Measurements from ENCODE around the gene CTRB2.

CTRB2 gene

DNA sequence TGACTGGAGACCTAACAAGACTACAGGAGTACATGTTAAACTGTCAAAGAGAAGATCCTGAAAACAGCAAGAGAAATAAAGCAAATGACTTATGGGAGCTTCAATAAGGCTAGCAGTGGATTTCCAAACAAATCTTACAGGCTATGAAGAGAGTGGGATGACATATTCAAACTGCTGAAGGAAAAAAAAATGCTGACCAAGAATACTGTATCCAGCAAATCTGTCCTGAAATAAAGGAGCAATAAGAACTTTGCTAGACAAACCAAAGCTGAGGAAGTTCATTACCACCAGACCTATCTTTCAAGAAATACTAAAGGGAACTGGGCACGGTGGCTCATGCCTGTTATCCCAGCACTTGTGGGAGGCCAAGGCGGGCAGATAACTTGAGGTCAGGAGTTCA is 30.0 kb downstream of the CTRB2 start:
- peaks cover 0 to 2% of the 10 kb centered on the region in 2 experiments for H3K36me3 ChIP-seq (ENCODE audit: control insufficient read depth in 1 of 2, insufficient read depth in 2 of 2, low read length in 2 of 2)
- H3K9me3 ChIP-seq (ENCODE audit: insufficient read depth, low read depth, low read length): peaks cover 17% of the 10 kb centered on the region
- no peak overlapping the region for H2AFZ ChIP-seq (ENCODE audit: insufficient read depth, low read length, poor library complexity)
- no peak overlapping the region for H3K14ac ChIP-seq (ENCODE audit: low read length)
- no peak overlapping the region for H3K4me3 ChIP-seq (ENCODE audit: low read depth, low read length)
- H2BK12ac ChIP-seq (ENCODE audit: low read length): no peak overlapping the region
- H2BK120ac ChIP-seq (ENCODE audit: insufficient read depth, low read length, poor library complexity): no peak overlapping the region
- no peaks in the 10 kb centered on the region for H3K4me1 ChIP-seq (ENCODE audit: control insufficient read depth in 1 of 2, insufficient read depth in 2 of 2, low read length in 2 of 2)
- no peak overlapping the region for H2AK5ac ChIP-seq (ENCODE audit: low read length)
- no peak overlapping the region for H2BK5ac ChIP-seq (ENCODE audit: low read depth, low read length, poor library complexity)
- no peak overlapping the region for H4K8ac ChIP-seq (ENCODE audit: low read depth, low read length)
- H3K23ac ChIP-seq (ENCODE audit: low read length): no peak overlapping the region
- H4K91ac ChIP-seq (ENCODE audit: low read depth, low read length): no peak overlapping the region
- no peaks in the 10 kb centered on the region for H3K79me2 ChIP-seq (ENCODE audit: control insufficient read depth, insufficient read depth, low read length, poor library complexity)
- DNase-seq: no peak
- H3K9ac ChIP-seq (ENCODE audit: low read length): no peak overlapping the region
- H3K27ac ChIP-seq (ENCODE audit: low read depth, low read length): no peak overlapping the region
- H3K27me3 ChIP-seq (ENCODE audit: insufficient read depth, low read length): no peaks in the 10 kb centered on the region
- no peak overlapping the region for H3K18ac ChIP-seq (ENCODE audit: low read length)
- H3K4me2 ChIP-seq (ENCODE audit: low read length): no peak overlapping the region
- H3K4ac ChIP-seq (ENCODE audit: low read depth, low read length): no peak overlapping the region
- WGBS (ENCODE audit: extremely low coverage, insufficient coverage, insufficient read length): no CpG with 5 or more reads among the region's 2 CpGs
- no peaks in the 10 kb centered on the region for H3K79me1 ChIP-seq (ENCODE audit: low read length)
- H4K12ac ChIP-seq (ENCODE audit: low read depth, low read length): no peak overlapping the region

DNA sequence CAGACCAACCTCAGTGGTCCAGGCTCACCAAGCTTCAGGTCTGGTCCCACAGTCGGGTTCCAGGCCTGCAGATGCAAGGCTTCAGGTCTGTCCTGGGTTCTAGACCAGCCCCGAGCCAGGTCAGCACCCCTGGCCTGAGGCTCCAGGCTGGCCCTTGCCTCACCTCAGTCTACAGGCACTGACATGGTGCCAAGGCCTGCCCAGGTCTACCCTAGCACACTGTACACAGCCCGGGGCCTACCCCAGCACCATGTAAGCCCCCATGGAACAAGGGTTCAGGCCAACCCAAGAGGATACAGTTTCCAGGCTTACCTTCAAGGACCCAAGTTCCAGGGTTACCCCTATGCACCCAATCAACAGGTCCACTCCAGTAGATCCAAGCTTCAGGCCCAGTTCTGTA is 31.9 kb downstream of the CTRB2 start:
- H2BK12ac ChIP-seq (ENCODE audit: low read length): no peak overlapping the region
- no CpG with 5 or more reads among the region's 3 CpGs for whole genome bisulfite sequencing (ENCODE audit: extremely low coverage, insufficient coverage, insufficient read length)
- no peak overlapping the region for H3K27ac ChIP-seq (ENCODE audit: low read depth, low read length)
- peaks cover 20% of the 10 kb centered on the region for H3K9me3 ChIP-seq (ENCODE audit: insufficient read depth, low read depth, low read length)
- H2AFZ ChIP-seq (ENCODE audit: insufficient read depth, low read length, poor library complexity): no peak overlapping the region
- no peak overlapping the region for H3K18ac ChIP-seq (ENCODE audit: low read length)
- no peak for DNase-seq
- H2AK5ac ChIP-seq (ENCODE audit: low read length): no peak overlapping the region
- no peaks in the 10 kb centered on the region for H3K79me2 ChIP-seq (ENCODE audit: control insufficient read depth, insufficient read depth, low read length, poor library complexity)
- H4K91ac ChIP-seq (ENCODE audit: low read depth, low read length): no peak overlapping the region
- H3K9ac ChIP-seq (ENCODE audit: low read length): no peak overlapping the region
- H3K79me1 ChIP-seq (ENCODE audit: low read length): no peaks in the 10 kb centered on the region
- H3K4me1 ChIP-seq (ENCODE audit: control insufficient read depth in 1 of 2, insufficient read depth in 2 of 2, low read length in 2 of 2): no peaks in the 10 kb centered on the region
- H4K8ac ChIP-seq (ENCODE audit: low read depth, low read length): no peak overlapping the region
- no peak overlapping the region for H3K14ac ChIP-seq (ENCODE audit: low read length)
- no peak overlapping the region for H3K4ac ChIP-seq (ENCODE audit: low read depth, low read length)
- H3K23ac ChIP-seq (ENCODE audit: low read length): no peak overlapping the region
- H3K4me2 ChIP-seq (ENCODE audit: low read length): no peak overlapping the region
- H3K27me3 ChIP-seq (ENCODE audit: insufficient read depth, low read length): no peaks in the 10 kb centered on the region
- no peak overlapping the region for H2BK5ac ChIP-seq (ENCODE audit: low read depth, low read length, poor library complexity)
- H3K4me3 ChIP-seq (ENCODE audit: low read depth, low read length): no peak overlapping the region
- H4K12ac ChIP-seq (ENCODE audit: low read depth, low read length): no peak overlapping the region
- no peak overlapping the region for H2BK120ac ChIP-seq (ENCODE audit: insufficient read depth, low read length, poor library complexity)
- H3K36me3 ChIP-seq (ENCODE audit: control insufficient read depth in 1 of 2, insufficient read depth in 2 of 2, low read length in 2 of 2): peaks cover 4% of the 10 kb centered on the region in 2 experiments

DNA sequence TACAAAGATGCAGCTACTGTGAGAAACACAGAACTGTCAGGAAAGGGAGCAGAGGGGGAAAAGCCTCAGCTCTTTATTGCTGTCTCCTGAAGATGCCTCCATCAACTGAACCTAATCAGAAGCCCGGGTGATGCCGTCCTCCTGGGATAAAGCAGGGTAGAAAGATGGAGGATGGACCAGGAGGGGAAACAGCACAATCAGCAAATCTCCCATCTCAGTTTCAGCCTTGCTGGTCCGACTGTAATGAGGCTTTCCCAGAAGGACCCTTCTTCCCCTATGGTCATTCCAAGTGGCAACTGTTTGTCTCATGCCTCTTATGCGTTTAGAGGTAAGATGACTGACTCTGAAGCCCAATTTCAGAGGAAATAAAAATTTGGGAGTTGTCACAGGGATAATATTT is 34.4 kb downstream of the CTRB2 start:
- Histone ChIP-seq H3K27me3 (ENCODE audit: insufficient read depth, low read length) (no peaks in the 10 kb centered on the region), H4K91ac (ENCODE audit: low read depth, low read length) (no peak overlapping the region), H3K18ac (ENCODE audit: low read length) (no peak overlapping the region), H2BK12ac (ENCODE audit: low read length) (no peak overlapping the region), H2BK5ac (ENCODE audit: low read depth, low read length, poor library complexity) (no peak overlapping the region), H3K79me1 (ENCODE audit: low read length) (no peaks in the 10 kb centered on the region), H3K9me3 (ENCODE audit: insufficient read depth, low read depth, low read length) (peaks cover 30% of the 10 kb centered on the region), H3K36me3 (ENCODE audit: control insufficient read depth in 1 of 2, insufficient read depth in 2 of 2, low read length in 2 of 2) (peaks cover 11 to 25% of the 10 kb centered on the region in 2 experiments), H3K4ac (ENCODE audit: low read depth, low read length) (no peak overlapping the region), H4K12ac (ENCODE audit: low read depth, low read length) (no peak overlapping the region), H3K4me3 (ENCODE audit: low read depth, low read length) (no peak overlapping the region), H4K8ac (ENCODE audit: low read depth, low read length) (no peak overlapping the region), H3K4me2 (ENCODE audit: low read length) (no peak overlapping the region), H3K14ac (ENCODE audit: low read length) (no peak overlapping the region), H2AK5ac (ENCODE audit: low read length) (no peak overlapping the region), H3K23ac (ENCODE audit: low read length) (no peak overlapping the region), H3K27ac (ENCODE audit: low read depth, low read length) (no peak overlapping the region), H2AFZ (ENCODE audit: insufficient read depth, low read length, poor library complexity) (no peak overlapping the region), H3K9ac (ENCODE audit: low read length) (no peak overlapping the region), H3K79me2 (ENCODE audit: control insufficient read depth, insufficient read depth, low read length, poor library complexity) (no peaks in the 10 kb centered on the region), H2BK120ac (ENCODE audit: insufficient read depth, low read length, poor library complexity) (no peak overlapping the region), H3K4me1 (ENCODE audit: control insufficient read depth in 1 of 2, insufficient read depth in 2 of 2, low read length in 2 of 2) (no peaks in the 10 kb centered on the region)
- no peak for DNase-seq
- WGBS (ENCODE audit: extremely low coverage, insufficient coverage, insufficient read length): no CpG with 5 or more reads among the region's 4 CpGs

DNA sequence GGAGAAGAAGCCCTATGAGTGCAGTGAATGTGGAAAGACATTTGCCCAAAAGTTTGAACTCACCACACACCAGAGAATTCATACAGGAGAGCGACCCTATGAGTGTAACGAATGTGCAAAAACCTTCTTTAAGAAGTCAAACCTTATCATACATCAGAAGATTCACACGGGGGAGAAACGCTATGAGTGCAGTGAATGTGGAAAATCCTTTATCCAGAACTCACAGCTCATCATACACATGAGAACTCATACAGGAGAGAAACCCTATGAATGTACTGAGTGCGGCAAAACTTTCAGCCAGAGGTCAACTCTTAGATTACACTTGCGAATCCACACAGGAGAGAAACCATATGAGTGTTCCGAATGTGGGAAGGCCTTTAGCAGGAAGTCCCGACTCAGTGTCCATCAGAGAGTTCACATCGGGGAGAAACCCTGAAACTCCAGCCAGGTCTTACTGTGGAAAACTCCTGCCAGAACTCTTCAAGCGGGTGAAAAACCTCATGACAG is 37.0 kb downstream of the CTRB2 start:
- H4K8ac ChIP-seq (ENCODE audit: low read depth, low read length): no peak overlapping the region
- H3K14ac ChIP-seq (ENCODE audit: low read length): no peak overlapping the region
- peaks cover 14 to 35% of the 10 kb centered on the region in 2 experiments for H3K36me3 ChIP-seq (ENCODE audit: control insufficient read depth in 1 of 2, insufficient read depth in 2 of 2, low read length in 2 of 2)
- no peak overlapping the region for H3K4me3 ChIP-seq (ENCODE audit: low read depth, low read length)
- H2BK12ac ChIP-seq (ENCODE audit: low read length): no peak overlapping the region
- H3K4ac ChIP-seq (ENCODE audit: low read depth, low read length): no peak overlapping the region
- H3K18ac ChIP-seq (ENCODE audit: low read length): no peak overlapping the region
- no peak overlapping the region for H4K12ac ChIP-seq (ENCODE audit: low read depth, low read length)
- H3K9me3 ChIP-seq (ENCODE audit: insufficient read depth, low read depth, low read length): peaks cover 25% of the 10 kb centered on the region
- H4K91ac ChIP-seq (ENCODE audit: low read depth, low read length): no peak overlapping the region
- no peak overlapping the region for H3K23ac ChIP-seq (ENCODE audit: low read length)
- no peaks in the 10 kb centered on the region for H3K4me1 ChIP-seq (ENCODE audit: control insufficient read depth in 1 of 2, insufficient read depth in 2 of 2, low read length in 2 of 2)
- no peak overlapping the region for H2AFZ ChIP-seq (ENCODE audit: insufficient read depth, low read length, poor library complexity)
- H3K79me2 ChIP-seq (ENCODE audit: control insufficient read depth, insufficient read depth, low read length, poor library complexity): no peaks in the 10 kb centered on the region
- no peaks in the 10 kb centered on the region for H3K27me3 ChIP-seq (ENCODE audit: insufficient read depth, low read length)
- DNase-seq: no peak
- no peak overlapping the region for H3K27ac ChIP-seq (ENCODE audit: low read depth, low read length)
- H2BK120ac ChIP-seq (ENCODE audit: insufficient read depth, low read length, poor library complexity): no peak overlapping the region
- H2BK5ac ChIP-seq (ENCODE audit: low read depth, low read length, poor library complexity): no peak overlapping the region
- WGBS (ENCODE audit: extremely low coverage, insufficient coverage, insufficient read length): no CpG with 5 or more reads among the region's 10 CpGs
- no peak overlapping the region for H2AK5ac ChIP-seq (ENCODE audit: low read length)
- H3K4me2 ChIP-seq (ENCODE audit: low read length): no peak overlapping the region
- peak overlapping the region; percentile 22 for H3K9ac ChIP-seq (ENCODE audit: low read length)
- H3K79me1 ChIP-seq (ENCODE audit: low read length): no peaks in the 10 kb centered on the region

Measured in trophoblast cell (in vitro differentiated cells and primary cell).